Liver (tissue), 9 donors: ENCODE results near the gene CSF3R. TPM values are rescaled to one million over a fixed set of nuclear protein-coding genes. Genes with fewer than 3 reads are reported as not detected.

Experiments
- DNase-seq: peaks from one replicate; pipeline ENCODE4 v3.0.0-alpha.2; 2017; ENCODE audit warnings: low spot score
- H3K27ac ChIP-seq, 2 donors: one replicate each; pipeline ENCODE4 v1.7.0; 2013; ENCODE audit warnings: inconsistent platforms in 2 of 2, low read length in 2 of 2, control low read depth in 1 of 2, low read depth in 1 of 2, mild to moderate bottlenecking in 1 of 2
- H3K27me3 ChIP-seq, 4 donors: one replicate each; pipeline versions ENCODE4 v1.6.1 to v1.7.0; 2013; ENCODE audit warnings: low read length in 3 of 4, inconsistent platforms in 1 of 4, mild to moderate bottlenecking in 1 of 4, moderate library complexity in 1 of 4; ENCODE audit not compliant: control insufficient read depth in 4 of 4, insufficient read depth in 4 of 4
- H3K36me3 ChIP-seq, 4 donors: one replicate each; pipeline versions ENCODE4 v1.6.1 to v1.7.0; 2013; ENCODE audit warnings: low read length in 3 of 4, mild to moderate bottlenecking in 3 of 4, low read depth in 1 of 4, moderate library complexity in 1 of 4; ENCODE audit not compliant: control insufficient read depth in 4 of 4, insufficient read depth in 3 of 4
- H3K4me1 ChIP-seq, 4 donors: one replicate each; pipeline versions ENCODE4 v1.6.1 to v1.7.0; 2013; ENCODE audit warnings: low read length in 3 of 4, mild to moderate bottlenecking in 3 of 4, moderate library complexity in 1 of 4; ENCODE audit not compliant: control insufficient read depth in 4 of 4, insufficient read depth in 4 of 4
- H3K4me3 ChIP-seq, 3 donors: one replicate each; pipeline versions ENCODE4 v1.6.1 to v1.7.0; 2013; ENCODE audit warnings: low read length in 3 of 3, control low read depth in 1 of 3, low read depth in 1 of 3, mild to moderate bottlenecking in 1 of 3
- H3K9ac ChIP-seq, 2 donors: one replicate each; pipeline ENCODE4 v1.7.0; 2013; ENCODE audit warnings: low read length in 2 of 2, mild to moderate bottlenecking in 2 of 2, moderate library complexity in 2 of 2, control low read depth in 1 of 2, low read depth in 1 of 2
- H3K9me3 ChIP-seq, 4 donors: one replicate each; pipeline versions ENCODE4 v1.6.1 to v1.7.0; 2013; ENCODE audit warnings: low read length in 3 of 4; ENCODE audit not compliant: control insufficient read depth in 4 of 4
- CTCF ChIP-seq: fragments of 150-350 bp; IDR thresholded peaks from 2 replicates; pipeline ENCODE4 v1.5.1; 2017; ENCODE audit warnings: improper control_type of control experiment, low read depth, low read length; ENCODE audit not compliant: missing input control
- EGR1 ChIP-seq, 2 donors: IDR thresholded peaks; 2 replicates each; pipeline ENCODE4 v1.6.1; 2016 to 2018; ENCODE audit warnings: antibody characterized with exemption in 2 of 2, low read depth in 2 of 2
- FOXA1 ChIP-seq: IDR thresholded peaks from 2 replicates; pipeline ENCODE4 v1.6.1; 2016; ENCODE audit warnings: antibody characterized with exemption
- FOXA2 ChIP-seq: IDR thresholded peaks from 2 replicates; pipeline ENCODE4 v1.6.1; 2016; ENCODE audit warnings: antibody characterized with exemption
- GABPA ChIP-seq, 2 donors: IDR thresholded peaks in 1 of 2; conservative IDR thresholded peaks in 1 of 2; 2 replicates each; pipeline ENCODE4 v1.6.1; 2016; ENCODE audit warnings: antibody characterized with exemption in 2 of 2, mild to moderate bottlenecking in 1 of 2, moderate library complexity in 1 of 2
- HNF4G ChIP-seq: IDR thresholded peaks from 2 replicates; pipeline ENCODE4 v1.6.1; 2016; ENCODE audit warnings: antibody characterized with exemption
- JUND ChIP-seq, 2 donors: IDR thresholded peaks; 2 replicates each; pipeline ENCODE4 v1.6.1; 2016; ENCODE audit warnings: antibody characterized with exemption in 2 of 2
- NR2F2 ChIP-seq: IDR thresholded peaks from 2 replicates; pipeline ENCODE4 v1.6.1; 2016; ENCODE audit warnings: antibody characterized with exemption
- RAD21 ChIP-seq, 2 donors: IDR thresholded peaks; 2 replicates each; pipeline ENCODE4 v1.6.1; 2016; ENCODE audit warnings: antibody characterized with exemption in 2 of 2, mild to moderate bottlenecking in 2 of 2
- REST ChIP-seq: IDR thresholded peaks from 2 replicates; pipeline ENCODE4 v1.6.1; 2016; ENCODE audit warnings: antibody characterized with exemption, mild to moderate bottlenecking
- RXRA ChIP-seq, 2 donors: IDR thresholded peaks; 2 replicates each; pipeline ENCODE4 v1.6.1; 2017 to 2018; ENCODE audit warnings: antibody characterized with exemption in 2 of 2, mild to moderate bottlenecking in 1 of 2
- SP1 ChIP-seq: IDR thresholded peaks from 2 replicates; pipeline ENCODE4 v1.6.1; 2018; ENCODE audit warnings: antibody characterized with exemption, mild to moderate bottlenecking
- TAF1 ChIP-seq: conservative IDR thresholded peaks from 2 replicates; pipeline ENCODE4 v1.6.1; 2016; ENCODE audit warnings: antibody characterized with exemption, mild to moderate bottlenecking
- YY1 ChIP-seq: IDR thresholded peaks from 2 replicates; pipeline ENCODE4 v1.6.1; 2016; ENCODE audit warnings: antibody characterized with exemption, mild to moderate bottlenecking
- WGBS: extraction: QIAGEN DNeasy Blood & Tissue Kit; methylation state at CpG from one replicate; pipeline ENCODE4 v1.1.7; 2013; 5-methylcytosine and 5-hydroxymethylcytosine counted together
- polyA plus RNA-seq, 2 donors: library from polyadenylated mRNA; stranded (reverse) in 1 of 2; unstranded in 1 of 2; fragments of 200-250 nt in 1 of 2; fragments of >200 nt in 1 of 2; fragmentation: Nextera tagmentation in 1 of 2; extraction: Ambion mirVana in 1 of 2; gene quantifications; one replicate each; pipeline versions ENCODE4 v1.2.1 to v1.2.3, GENCODE V29; 2013 to 2015
- total RNA-seq, 2 donors: library from RNA; depleted of rRNA; stranded (reverse); fragments of >200 nt; gene quantifications; one replicate each; pipeline ENCODE4 v1.2.3, GENCODE V29; 2014
- TF ChIP-seq, protein P1 (sequence below): IDR thresholded peaks from 2 replicates; pipeline ENCODE4 v1.6.1; 2016; ENCODE audit warnings: antibody characterized with exemption
- donor health status: healthy.
- donor health status: healthy.
- donor health status: healthy.
- donor health status: healthy.
- donor health status: healthy.

The CSF3R gene
- total and polyA plus RNA-seq, 4 donors = 6.7 to 81.3 (median 15.9) TPM

DNA sequence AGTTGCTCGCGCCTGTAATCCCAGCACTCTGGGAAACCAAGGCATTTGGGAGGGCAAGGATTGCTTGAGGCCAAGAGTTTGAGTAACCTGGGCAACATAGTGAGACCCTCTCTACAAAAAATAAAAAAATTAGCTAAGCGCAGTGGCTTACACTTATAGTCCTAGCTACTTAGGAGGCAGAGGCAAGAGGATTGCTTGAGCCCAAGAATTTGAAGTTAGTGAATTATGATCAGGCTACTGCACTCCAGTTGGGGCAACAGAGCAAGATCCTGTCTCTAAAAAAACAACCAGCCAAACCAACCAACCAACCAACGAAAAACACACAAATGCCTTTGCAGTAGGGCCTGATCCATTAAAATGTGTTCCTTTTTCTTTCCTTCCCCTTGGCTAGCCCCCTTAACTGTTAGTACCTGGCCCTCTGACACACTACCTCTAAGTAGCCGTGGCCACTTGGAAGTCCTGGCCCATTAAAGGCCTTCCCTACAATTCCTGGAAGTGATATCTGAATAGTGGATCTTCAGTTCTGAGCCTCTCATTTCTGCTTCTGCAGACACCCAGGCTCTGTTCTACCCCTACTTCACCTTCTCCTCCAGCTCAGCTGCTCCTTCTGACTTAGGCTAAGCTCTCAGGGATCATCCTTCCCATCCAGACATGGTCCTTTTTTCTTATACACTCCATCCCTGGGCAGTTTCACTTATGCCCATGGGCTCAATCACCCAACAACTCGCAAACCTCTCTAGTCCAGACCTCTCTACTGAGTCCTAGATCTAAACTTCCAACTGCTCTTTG is 28.9 kb downstream of the CSF3R start:
- Histone ChIP-seq H3K27ac (no peak overlapping the region), H3K36me3 (peaks cover 3 to 38% (median 25%) of the 10 kb centered on the region in 4 donors), H3K9ac (no peak overlapping the region), H3K4me1 (peaks cover 3 to 13% (median 6%) of the 10 kb centered on the region in 4 donors), H3K9me3 (no peaks in the 10 kb centered on the region), H3K27me3 (no peaks in the 10 kb centered on the region), H3K4me3 (no peak overlapping the region)
- WGBS = 95% methylated on average over 6 of the region's 6 CpGs
- no peak for DNase-seq
- TF ChIP-seq RXRA (IDR thresholded peaks at IDR 0.05) (no peak), REST (no peak), SP1 (no peak), TAF1 (no peak), JUND (IDR thresholded peaks at IDR 0.05) (no peak), EGR1 (IDR thresholded peaks at IDR 0.05; ENCODE audit: low read depth in 2 of 2) (no peak), YY1 (no peak), HNF4G (no peak), CTCF (no peak), FOXA2 (no peak), FOXA1 (no peak), RAD21 (IDR thresholded peaks at IDR 0.05) (no peak)
- TF ChIP-seq, protein P1, sequence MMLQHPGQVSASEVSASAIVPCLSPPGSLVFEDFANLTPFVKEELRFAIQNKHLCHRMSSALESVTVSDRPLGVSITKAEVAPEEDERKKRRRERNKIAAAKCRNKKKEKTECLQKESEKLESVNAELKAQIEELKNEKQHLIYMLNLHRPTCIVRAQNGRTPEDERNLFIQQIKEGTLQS = no peak

DNA sequence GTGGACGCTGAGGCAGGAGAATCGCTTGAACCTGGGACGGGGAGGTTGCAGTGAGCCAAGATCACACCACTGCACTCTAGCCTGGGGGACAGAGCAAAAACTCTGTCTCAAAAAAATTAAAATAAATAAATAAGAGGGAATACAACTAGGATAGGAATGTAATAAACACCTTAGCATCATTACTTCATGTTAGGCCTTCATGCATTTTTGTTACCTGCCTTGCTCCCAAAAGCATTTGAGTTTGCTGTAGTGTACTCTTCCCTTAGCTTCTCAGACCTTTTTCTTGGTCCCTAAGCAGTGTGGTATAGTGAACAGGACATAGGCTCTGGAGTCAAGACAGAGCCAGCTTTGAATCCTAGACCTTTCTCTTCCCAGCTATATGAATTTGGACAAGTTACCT is 29.7 kb downstream of the CSF3R start:
- DNase-seq = no peak
- H3K36me3 ChIP-seq = peaks cover 3 to 34% (median 25%) of the 10 kb centered on the region in 4 donors
- 95% methylated on average over 3 of the region's 3 CpGs for WGBS
- no peak overlapping the region for H3K4me3 ChIP-seq
- peaks cover 3 to 13% (median 6%) of the 10 kb centered on the region in 4 donors for H3K4me1 ChIP-seq
- H3K27me3 ChIP-seq = no peaks in the 10 kb centered on the region
- H3K9ac ChIP-seq = no peak overlapping the region
- no peak overlapping the region for H3K27ac ChIP-seq
- H3K9me3 ChIP-seq = no peaks in the 10 kb centered on the region
- no peak for TF ChIP-seq RAD21 (IDR thresholded peaks at IDR 0.05)
- TF ChIP-seq GABPA (IDR thresholded peaks at IDR 0.05 in 1 of 2, conservative IDR thresholded peaks at IDR 0.05 in 1 of 2) = no peak
- TF ChIP-seq NR2F2 = no peak
- TF ChIP-seq REST = no peak
